HepG2 (cell line): ENCODE measurements around the gene AKIRIN1. TPM values are rescaled to one million over a fixed set of nuclear protein-coding genes. Genes with fewer than 3 reads are reported as not detected.
A peak's percentile ranks its signal among the peaks of the same experiment; 100 is the strongest.
"Not testable (repeated sequence)": the region's sequence is repeated elsewhere in the genome, so short reads cannot be mapped to it uniquely, and the experiment has no call there.

Source experiments
- ATAC-seq: fragments of 200-7000 bp; cut with Tn5 transposase; 3 replicates; pipeline ENCODE4 v1.9.1; 2020; ENCODE audit warnings: mild to moderate bottlenecking, moderate library complexity
- BruUV-seq: library from RNA; stranded (reverse); fragments of 400-500 nt; replicated peaks from 2 replicates; lab custom pipeline; 2021; lab: Mats Ljungman, UMichigan
- CTCF ChIA-PET: fragments of 300-600 bp; formaldehyde crosslinking; extraction: SDS; loops from one replicate; lab custom pipeline; 2021; ENCODE audit warnings: low total read pairs, inconsistent platforms, low intra/inter-chr PET ratio; lab: Yijun Ruan, JAX
- POLR2A ChIA-PET: fragments of 350-600 bp; sonication (Branson Sonifier 250); formaldehyde crosslinking; loops from one replicate; lab custom pipeline; 2020; ENCODE audit warnings: antibody characterized with exemption, inconsistent platforms; lab: Yijun Ruan, JAX
- DNase-seq: peaks from one replicate; pipeline ENCODE4 v3.0.0-alpha.2; 2015; ENCODE audit warnings: low spot score
- FAIRE-seq: peaks from 3 replicates; lab custom pipeline; 2011; peaks lifted over from hg19 to GRCh38; lab: Jason Lieb, UNC
- H2AFZ ChIP-seq: one replicate; pipeline ENCODE4 v1.6.1; 2011; ENCODE audit warnings: low read length, inconsistent platforms
- H3K27ac ChIP-seq: fragments of 300-600 bp; 3 replicates; pipeline ENCODE4 v1.8.0; 2011; ENCODE audit warnings: mixed run types, mild to moderate bottlenecking, mixed read lengths, low read length, inconsistent platforms; ENCODE audit not compliant: insufficient read depth; ENCODE audit errors: extremely low read length
- H3K27me3 ChIP-seq, 2 experiments: fragments of 200-600 bp in 1 of 2; 2 replicates in 1 of 2; 3 replicates in 1 of 2; pipeline versions ENCODE4 v1.6.0 to v1.8.0; 2011; ENCODE audit warnings: low read length in 2 of 2, mild to moderate bottlenecking in 2 of 2, moderate library complexity in 2 of 2, inconsistent platforms in 1 of 2; ENCODE audit not compliant: insufficient read depth in 2 of 2, control insufficient read depth in 1 of 2
- H3K36me3 ChIP-seq, 2 experiments: fragments of 200-600 bp in 1 of 2; replicated peaks in 1 of 2; 2 replicates in 1 of 2; 3 replicates in 1 of 2; pipeline versions ENCODE4 v1.5.1 to v1.8.0; 2011; ENCODE audit warnings: low read length in 2 of 2, inconsistent platforms in 1 of 2; ENCODE audit not compliant: insufficient read depth in 2 of 2, control insufficient read depth in 1 of 2
- H3K4me1 ChIP-seq: 2 replicates; pipeline ENCODE4 v1.5.1; 2012; ENCODE audit warnings: low read length, inconsistent platforms; ENCODE audit not compliant: insufficient read depth
- H3K4me2 ChIP-seq: 2 replicates; pipeline ENCODE4 v1.6.0; 2011; ENCODE audit warnings: low read depth, low read length, inconsistent platforms
- H3K4me3 ChIP-seq, 3 experiments: fragments of 200-600 bp in 1 of 3; sonication (generic), shearing (Covaris generic) in 1 of 3; replicated peaks in 1 of 3; 2 replicates each; pipeline ENCODE4 v1.5.1; 2011 to 2016; ENCODE audit warnings: low read length in 3 of 3, inconsistent platforms in 2 of 3, low read depth in 2 of 3, mild to moderate bottlenecking in 2 of 3, control low read depth in 1 of 3, mixed read lengths in 1 of 3; ENCODE audit not compliant: insufficient read depth in 1 of 3
- H3K79me2 ChIP-seq: one replicate; pipeline ENCODE4 v1.6.1; 2011; ENCODE audit warnings: low read length, inconsistent platforms; ENCODE audit not compliant: insufficient read depth
- H3K9ac ChIP-seq: 2 replicates; pipeline ENCODE4 v1.6.0; 2011; ENCODE audit warnings: mild to moderate bottlenecking, low read depth, low read length, inconsistent platforms; ENCODE audit not compliant: insufficient read depth
- H3K9me3 ChIP-seq: 2 replicates; pipeline ENCODE4 v1.5.1; 2012; ENCODE audit warnings: mild to moderate bottlenecking, low read length
- H4K20me1 ChIP-seq: 2 replicates; pipeline ENCODE4 v1.6.0; 2011; ENCODE audit warnings: inconsistent platforms, mild to moderate bottlenecking, low read length, moderate library complexity; ENCODE audit not compliant: insufficient read depth
- ZNF362 ChIP-seq: sonication (generic); formaldehyde crosslinking; IDR thresholded peaks from 2 replicates; pipeline ENCODE4 v1.4.0; 2020; ENCODE audit warnings: missing genetic modification reagents, mild to moderate bottlenecking, borderline replicate concordance
- ZNF770 ChIP-seq: sonication (generic); formaldehyde crosslinking; IDR thresholded peaks from 2 replicates; pipeline ENCODE4 v1.5.0; 2020; ENCODE audit warnings: mild to moderate bottlenecking, missing genetic modification reagents
- WGBS: methylation state at CpG from one replicate; pipeline ENCODE4 v1.1.6; 2017; ENCODE audit warnings: low lambda C conversion rate; 5-methylcytosine and 5-hydroxymethylcytosine counted together
- in situ Hi-C: cut with HindIII; loops from 2 replicates; pipeline ENCODE4 v1.10.0; 2017; ENCODE audit warnings: low pct_unique_long_range_greater_than_20kb; ENCODE audit not compliant: extremely low pct_ligation_motif_present
- intact Hi-C: fragments of 100-400 bp; cut with micrococcal nuclease; formaldehyde crosslinking; loops from one replicate; pipeline ENCODE4 v1.10.0; 2022; ENCODE audit not compliant: unreplicated experiment
- polyA plus RNA-seq, 8 experiments: library from polyadenylated mRNA; depleted of rRNA in 3 of 8; stranded (reverse) in 7 of 8; unstranded in 1 of 8; fragments of >200 nt; fragmentation: Illumina TruSeq in 4 of 8; extraction: Trizol in 4 of 8; gene quantifications; 2 replicates each; pipeline versions ENCODE4 v1.2.1 to v1.2.3, GENCODE V29; 2011 to 2016; ENCODE audit warnings: low read depth in 4 of 8, missing spikeins in 1 of 8, mixed read lengths in 1 of 8; ENCODE audit not compliant: insufficient read depth in 1 of 8
- total RNA-seq, 5 experiments: library from RNA; depleted of rRNA; stranded (reverse); fragments of >200 nt; fragmentation: Illumina TruSeq; extraction: Trizol; gene quantifications; 2 replicates each; pipeline ENCODE4 v1.2.3, GENCODE V29; 2016; ENCODE audit warnings: low read depth in 1 of 5
- TF ChIP-seq, protein P1 (sequence below): sonication (generic); formaldehyde crosslinking; IDR thresholded peaks from 2 replicates; pipeline ENCODE4 v1.5.0; 2020; ENCODE audit warnings: mild to moderate bottlenecking, missing genetic modification reagents, moderate library complexity

Gene AKIRIN1
- total and polyA plus RNA-seq, 2 of the 13 experiments (the other 11 are each of a cell fraction or from before 2014, with no cell fraction given): 123 to 157 TPM

GRCh38 chr1:39051193-39051850 lies 60.2 kb downstream of the AKIRIN1 start:
- H3K79me2 ChIP-seq, H3K27me3 ChIP-seq, CTCF ChIA-PET, H3K4me3 ChIP-seq, H3K36me3 ChIP-seq, ATAC-seq, H3K27ac ChIP-seq, H3K9me3 ChIP-seq, POLR2A ChIA-PET, H3K4me1 ChIP-seq, H3K4me2 ChIP-seq, DNase-seq, H2AFZ ChIP-seq, H3K9ac ChIP-seq, H4K20me1 ChIP-seq, BruUV-seq, in situ Hi-C loops, FAIRE-seq, intact Hi-C loops: not testable (repeated sequence)
- TF ChIP-seq ZNF362 (CRISPR knock-in tag): peak; percentile 34; the same call in 1 of the 2 replicates
- TF ChIP-seq ZNF770 (CRISPR knock-in tag): 0 out of 2 replicates have a peak, but pooled peaks have one; percentile 25
- TF ChIP-seq, protein P1, sequence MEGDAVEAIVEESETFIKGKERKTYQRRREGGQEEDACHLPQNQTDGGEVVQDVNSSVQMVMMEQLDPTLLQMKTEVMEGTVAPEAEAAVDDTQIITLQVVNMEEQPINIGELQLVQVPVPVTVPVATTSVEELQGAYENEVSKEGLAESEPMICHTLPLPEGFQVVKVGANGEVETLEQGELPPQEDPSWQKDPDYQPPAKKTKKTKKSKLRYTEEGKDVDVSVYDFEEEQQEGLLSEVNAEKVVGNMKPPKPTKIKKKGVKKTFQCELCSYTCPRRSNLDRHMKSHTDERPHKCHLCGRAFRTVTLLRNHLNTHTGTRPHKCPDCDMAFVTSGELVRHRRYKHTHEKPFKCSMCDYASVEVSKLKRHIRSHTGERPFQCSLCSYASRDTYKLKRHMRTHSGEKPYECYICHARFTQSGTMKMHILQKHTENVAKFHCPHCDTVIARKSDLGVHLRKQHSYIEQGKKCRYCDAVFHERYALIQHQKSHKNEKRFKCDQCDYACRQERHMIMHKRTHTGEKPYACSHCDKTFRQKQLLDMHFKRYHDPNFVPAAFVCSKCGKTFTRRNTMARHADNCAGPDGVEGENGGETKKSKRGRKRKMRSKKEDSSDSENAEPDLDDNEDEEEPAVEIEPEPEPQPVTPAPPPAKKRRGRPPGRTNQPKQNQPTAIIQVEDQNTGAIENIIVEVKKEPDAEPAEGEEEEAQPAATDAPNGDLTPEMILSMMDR (CRISPR knock-in tag): 0 out of 2 replicates have a peak, but pooled peaks have one; percentile 7
- WGBS: 77% methylated on average over 11 of the region's 11 CpGs
